ENCODE measurements around the gene SLC4A2.

The SLC4A2 gene

GRCh38 chr7:151119902-151120301, 60.5 kb downstream of the SLC4A2 start:
- H3K4me3 ChIP-seq (ENCODE audit: low read length), result no peak overlapping the region
- TF ChIP-seq, protein P1, sequence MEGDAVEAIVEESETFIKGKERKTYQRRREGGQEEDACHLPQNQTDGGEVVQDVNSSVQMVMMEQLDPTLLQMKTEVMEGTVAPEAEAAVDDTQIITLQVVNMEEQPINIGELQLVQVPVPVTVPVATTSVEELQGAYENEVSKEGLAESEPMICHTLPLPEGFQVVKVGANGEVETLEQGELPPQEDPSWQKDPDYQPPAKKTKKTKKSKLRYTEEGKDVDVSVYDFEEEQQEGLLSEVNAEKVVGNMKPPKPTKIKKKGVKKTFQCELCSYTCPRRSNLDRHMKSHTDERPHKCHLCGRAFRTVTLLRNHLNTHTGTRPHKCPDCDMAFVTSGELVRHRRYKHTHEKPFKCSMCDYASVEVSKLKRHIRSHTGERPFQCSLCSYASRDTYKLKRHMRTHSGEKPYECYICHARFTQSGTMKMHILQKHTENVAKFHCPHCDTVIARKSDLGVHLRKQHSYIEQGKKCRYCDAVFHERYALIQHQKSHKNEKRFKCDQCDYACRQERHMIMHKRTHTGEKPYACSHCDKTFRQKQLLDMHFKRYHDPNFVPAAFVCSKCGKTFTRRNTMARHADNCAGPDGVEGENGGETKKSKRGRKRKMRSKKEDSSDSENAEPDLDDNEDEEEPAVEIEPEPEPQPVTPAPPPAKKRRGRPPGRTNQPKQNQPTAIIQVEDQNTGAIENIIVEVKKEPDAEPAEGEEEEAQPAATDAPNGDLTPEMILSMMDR (conservative IDR thresholded peaks at IDR 0.05; ENCODE audit: low read depth, low read length), result no peak
- no peak for DNase-seq (ENCODE audit: low read depth)

- no peak for DNase-seq (ENCODE audit: low read depth)
- TF ChIP-seq, protein P1 (conservative IDR thresholded peaks at IDR 0.05; ENCODE audit: low read depth, low read length), result no peak
- H3K4me3 ChIP-seq (ENCODE audit: low read length), result no peak overlapping the region
Measured at GRCh38 chr7:151120896-151121295, 61.5 kb downstream of the SLC4A2 start.

GRCh38 chr7:151121380-151122170, 62.2 kb downstream of the SLC4A2 start:
- no peak for DNase-seq (ENCODE audit: low read depth)
- no peak overlapping the region for H3K4me3 ChIP-seq (ENCODE audit: low read length)
- TF ChIP-seq, protein P1 (conservative IDR thresholded peaks at IDR 0.05; ENCODE audit: low read depth, low read length), result no peak

GRCh38 chr7:151122276-151122675, 62.9 kb downstream of the SLC4A2 start:
- DNase-seq (ENCODE audit: low read depth), result no peak
- no peak overlapping the region for H3K4me3 ChIP-seq (ENCODE audit: low read length)
- TF ChIP-seq, protein P1 (conservative IDR thresholded peaks at IDR 0.05; ENCODE audit: low read depth, low read length), result peak; percentile 15

- TF ChIP-seq, protein P1 (conservative IDR thresholded peaks at IDR 0.05; ENCODE audit: low read depth, low read length), result no peak
- DNase-seq (ENCODE audit: low read depth), result no peak
- H3K4me3 ChIP-seq (ENCODE audit: low read length), result no peak overlapping the region
Measured at GRCh38 chr7:151122796-151123157, 63.4 kb downstream of the SLC4A2 start.

DNA sequence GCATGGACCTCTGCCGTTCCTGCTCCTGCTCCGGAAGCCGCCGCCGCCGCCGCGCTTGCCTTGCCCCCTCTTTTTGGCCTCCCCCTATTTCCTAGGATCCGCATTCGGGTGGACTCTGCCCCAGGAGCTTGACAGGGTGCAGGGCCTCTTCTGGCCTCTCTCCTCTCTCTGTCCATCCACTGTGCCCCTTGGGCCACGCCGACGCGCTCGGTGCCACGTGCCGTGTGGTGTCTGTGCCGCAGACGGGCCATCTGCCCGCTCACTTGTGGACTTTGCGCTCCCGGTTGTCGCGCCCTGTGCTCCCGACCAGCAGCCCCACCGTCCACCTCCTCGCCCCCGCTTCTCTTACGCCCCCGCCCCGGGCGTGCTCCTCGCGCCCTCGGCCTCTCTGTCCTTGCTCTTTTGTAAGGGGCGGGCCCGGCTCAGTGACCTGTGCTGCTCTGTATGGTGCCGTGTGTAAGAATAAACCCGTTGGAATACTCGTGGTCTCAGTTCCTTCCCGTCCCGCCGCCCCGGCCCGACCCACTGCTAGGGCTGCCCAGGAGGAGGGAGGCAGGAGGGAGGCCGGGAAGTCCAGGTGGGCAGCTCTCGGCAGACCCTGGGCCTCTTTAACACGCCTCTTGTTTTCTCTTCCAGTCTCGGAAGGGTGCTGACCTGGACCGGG, 63.9 kb downstream of the SLC4A2 start:
- DNase-seq (ENCODE audit: low read depth), result no peak
- TF ChIP-seq, protein P1 (conservative IDR thresholded peaks at IDR 0.05; ENCODE audit: low read depth, low read length), result no peak
- H3K4me3 ChIP-seq (ENCODE audit: low read length), result no peak overlapping the region

Measured in retinal pigment epithelial cell (primary cell).